HG03521 (cell line): Measurements from ENCODE around the gene EN2.
A peak's percentile ranks its signal among the peaks of the same experiment; 100 is the strongest.

Experiments
- ATAC-seq: cut with Tn5 transposase; IDR thresholded peaks from one replicate; pipeline ENCODE4 v1.9.1; 2021; ENCODE audit warnings: mild to moderate bottlenecking, moderate library complexity; ENCODE audit not compliant: unreplicated experiment

The EN2 gene

GRCh38 chr7:155458111-155458877 lies at the start of gene EN2:
Gene EN2, plus strand, starts transcription at chr7:155458129. Its CDS starts 249 bp downstream, at chr7:155458378.
- ATAC-seq: no peak

GRCh38 chr7:155408651-155409586 lies 49.0 kb upstream of the EN2 start:
- ATAC-seq: no peak

- ATAC-seq: no peak
Observed at GRCh38 chr7:155409980-155410379, 47.9 kb upstream of the EN2 start.

- ATAC-seq: no peak
Observed at GRCh38 chr7:155410431-155410830, 47.5 kb upstream of the EN2 start.

- no peak for ATAC-seq
Observed at GRCh38 chr7:155411718-155412415, 46.1 kb upstream of the EN2 start.

GRCh38 chr7:155412416-155413253 lies 45.3 kb upstream of the EN2 start:
- ATAC-seq: peak; percentile 67

- ATAC-seq: no peak
Observed at GRCh38 chr7:155414547-155415492, 43.1 kb upstream of the EN2 start.

GRCh38 chr7:155416646-155417380 lies 41.1 kb upstream of the EN2 start:
- ATAC-seq: no peak

- ATAC-seq: no peak
Observed at GRCh38 chr7:155418304-155418703, 39.6 kb upstream of the EN2 start.

- ATAC-seq: no peak
Observed at GRCh38 chr7:155418941-155419755, 38.8 kb upstream of the EN2 start.

- no peak for ATAC-seq
Observed at GRCh38 chr7:155420116-155420515, 37.8 kb upstream of the EN2 start.

- ATAC-seq: no peak
Observed at GRCh38 chr7:155422151-155422550, 35.8 kb upstream of the EN2 start.

- no peak for ATAC-seq
Observed at GRCh38 chr7:155422599-155423336, 35.2 kb upstream of the EN2 start.

GRCh38 chr7:155423337-155424285 lies 34.3 kb upstream of the EN2 start:
- ATAC-seq: no peak

- ATAC-seq: no peak
Observed at GRCh38 chr7:155424301-155425010, 33.5 kb upstream of the EN2 start.
